ENCODE results near the gene ADAMTS9.
A peak's percentile ranks its signal among the peaks of the same experiment; 100 is the strongest.

Gene ADAMTS9

DNA sequence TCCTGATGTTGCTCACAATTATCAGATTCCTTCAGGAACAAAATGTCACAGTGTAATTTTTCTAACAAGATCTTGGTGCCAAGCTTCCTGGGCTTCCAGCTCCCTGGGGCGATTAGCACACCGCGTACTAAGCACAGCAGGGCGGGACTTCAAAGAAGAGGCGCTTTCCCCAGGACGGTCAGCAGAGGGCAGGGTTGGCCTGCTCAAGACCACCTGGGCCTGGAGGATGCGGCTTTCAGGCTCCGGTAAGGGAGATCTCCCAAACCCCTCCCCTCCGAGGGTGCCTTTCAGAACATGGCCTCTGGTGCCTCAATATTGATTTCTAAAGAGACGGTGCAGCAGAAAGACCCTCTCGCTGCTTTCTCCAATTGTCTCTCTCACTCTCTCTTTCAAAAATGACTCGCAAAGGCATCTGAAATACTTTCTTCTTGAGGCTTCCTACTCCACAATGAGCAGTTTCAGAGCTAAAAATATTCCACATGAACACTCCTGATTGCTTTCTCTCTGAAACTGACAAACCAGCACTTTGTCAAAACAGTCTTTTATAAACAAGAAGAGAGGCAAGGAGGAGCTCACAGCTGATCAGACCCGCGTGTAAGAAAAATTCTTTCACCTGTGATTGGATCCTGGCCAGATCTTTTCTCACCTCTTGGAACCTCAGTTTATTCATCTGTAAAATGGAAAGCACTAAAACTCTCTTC, 154.0 kb downstream of the ADAMTS9 start:
- DNase-seq (ENCODE audit: low spot score), result peak; percentile 48

DNA sequence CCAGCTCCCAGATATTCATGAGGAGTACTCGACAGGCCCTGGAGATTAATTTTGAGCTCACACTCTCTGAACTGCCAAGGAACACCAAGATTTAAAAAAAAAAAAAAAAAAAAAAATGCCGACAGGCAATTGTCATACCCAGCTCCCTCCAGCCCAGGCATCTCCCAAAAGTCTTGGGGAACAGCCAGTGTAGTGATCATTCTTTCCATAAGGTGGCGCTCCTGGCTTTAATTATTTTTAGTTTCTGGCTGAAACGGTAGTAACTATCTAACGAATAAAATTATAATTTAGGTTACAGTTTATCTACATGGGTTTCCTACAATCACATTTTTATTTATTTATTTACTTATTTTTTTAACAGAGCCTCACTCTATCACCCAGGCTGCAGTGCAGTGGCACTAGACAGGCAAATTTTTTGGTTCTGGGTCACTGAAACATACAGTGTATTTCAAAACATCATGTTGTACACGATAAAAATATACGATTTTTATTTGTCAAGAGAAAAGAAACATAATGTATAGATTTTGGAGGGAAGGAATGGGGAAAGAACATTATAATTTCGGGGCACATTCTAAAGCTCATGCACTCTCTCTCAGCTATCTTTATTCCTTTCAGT, 157.3 kb downstream of the ADAMTS9 start:
- peak; percentile 16 for DNase-seq (ENCODE audit: low spot score)

DNA sequence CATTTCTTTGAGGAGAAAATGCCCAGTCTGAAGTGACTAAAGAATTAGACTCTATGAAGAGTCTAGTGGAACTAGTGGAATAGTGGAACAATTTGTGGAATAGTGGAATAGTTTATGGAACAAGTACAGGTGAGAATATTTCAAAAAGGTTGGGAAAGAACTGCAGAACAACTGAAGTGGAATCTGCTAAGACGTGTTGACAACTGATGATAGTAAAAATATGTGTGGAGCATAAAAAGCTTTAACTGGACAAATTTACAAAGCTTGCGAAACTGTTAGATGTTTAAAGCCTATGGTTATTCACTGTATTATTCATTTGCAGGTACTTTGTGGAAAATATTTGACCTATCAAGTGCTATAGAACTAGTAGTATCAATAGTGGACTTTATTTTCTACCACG, 164.5 kb downstream of the ADAMTS9 start:
- DNase-seq (ENCODE audit: low spot score), result no peak

DNA sequence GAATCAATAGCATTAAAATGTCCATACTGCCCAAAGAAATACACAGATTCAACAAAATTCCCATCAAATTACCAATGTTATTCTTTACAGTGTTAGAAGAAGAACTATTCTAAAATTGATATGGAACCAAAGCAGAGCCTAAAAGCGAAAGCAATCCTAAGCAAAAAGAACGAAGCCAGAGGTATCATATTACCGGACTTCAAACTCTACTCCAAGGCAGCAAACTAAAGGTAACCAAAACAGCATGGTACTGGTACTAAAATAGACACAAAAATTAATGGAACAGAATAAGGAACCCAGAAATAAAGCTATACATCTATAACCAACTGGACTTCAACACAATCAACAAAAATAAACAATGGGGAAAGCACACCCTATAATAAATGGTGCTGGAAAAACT, 167.5 kb downstream of the ADAMTS9 start:
- no peak for DNase-seq (ENCODE audit: low spot score)

DNA sequence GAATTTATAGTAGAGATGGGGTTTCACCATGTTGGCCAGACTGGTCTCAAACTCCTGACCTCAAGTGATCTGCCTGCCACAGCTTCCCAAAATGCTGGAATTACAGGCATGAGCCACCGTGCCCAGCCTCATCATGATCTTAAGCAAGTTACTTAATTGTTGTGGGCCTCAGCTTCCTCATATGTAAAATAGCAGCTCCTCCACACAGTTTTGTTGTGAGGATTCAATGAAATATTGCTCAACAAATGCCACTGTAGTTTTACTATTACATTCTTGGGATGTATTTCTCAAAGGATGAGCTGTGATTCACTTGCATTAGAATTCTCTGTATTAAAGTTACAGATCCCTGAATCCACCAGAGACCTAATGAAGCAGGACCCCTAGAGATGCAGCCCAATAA, 168.8 kb downstream of the ADAMTS9 start:
- DNase-seq (ENCODE audit: low spot score), result no peak

DNA sequence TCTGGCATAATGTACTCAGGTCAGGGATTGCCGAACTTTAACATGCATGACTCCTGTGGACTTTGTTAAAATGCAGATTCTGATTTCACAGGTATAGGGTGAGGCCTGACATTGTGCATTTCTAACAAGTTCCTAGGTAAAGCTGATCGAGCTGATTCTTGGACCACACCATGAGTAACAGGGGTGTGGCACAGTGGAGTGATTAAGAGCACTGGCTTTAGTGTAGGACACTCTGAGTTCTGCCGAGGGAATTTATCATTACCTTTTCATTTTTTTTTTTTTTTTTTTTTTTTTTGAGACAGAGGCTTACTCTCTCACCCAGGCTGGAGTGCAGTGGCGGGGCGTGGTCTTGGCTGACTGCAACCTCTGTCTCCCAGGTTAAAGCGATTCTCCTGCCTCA, 169.3 kb downstream of the ADAMTS9 start:
- no peak for DNase-seq (ENCODE audit: low spot score)

DNA sequence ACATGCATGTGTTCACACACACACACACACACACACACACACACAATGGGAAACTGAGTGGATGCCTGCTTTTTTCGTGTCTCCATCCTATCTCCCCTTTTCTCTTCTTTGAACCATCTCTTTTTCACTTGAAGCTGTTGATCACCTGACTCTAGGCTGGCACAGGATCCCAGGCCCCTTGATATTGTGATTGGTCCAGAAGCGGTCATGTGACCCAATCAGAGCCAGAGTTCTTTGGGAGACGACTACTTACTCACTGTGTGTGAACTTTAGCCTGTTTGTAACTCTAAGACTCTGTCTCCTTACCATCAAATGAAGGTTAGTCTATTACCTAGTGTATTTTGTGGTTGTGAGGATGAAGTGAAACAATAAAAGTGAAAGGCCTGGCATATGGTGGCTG, 172.9 kb downstream of the ADAMTS9 start:
- DNase-seq (ENCODE audit: low spot score), result no peak

DNA sequence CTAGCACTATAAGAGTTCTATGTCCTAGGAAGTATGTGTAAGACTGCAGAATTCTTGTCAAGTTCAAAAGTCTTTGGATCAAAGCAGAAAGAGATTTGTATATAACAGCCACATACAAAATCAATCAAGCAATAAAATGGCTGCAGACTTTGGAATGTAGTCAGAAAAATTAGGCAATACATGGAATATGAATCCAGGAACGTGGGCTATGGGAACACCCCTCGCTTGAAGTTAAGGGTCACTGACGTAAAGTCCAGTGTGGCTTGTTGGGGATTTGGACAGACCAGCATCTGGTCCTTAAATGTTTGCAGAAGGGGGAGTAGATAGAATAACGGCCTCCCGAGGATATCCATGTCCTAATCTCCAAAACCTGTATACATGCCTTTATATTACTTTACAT, 178.6 kb downstream of the ADAMTS9 start:
- no peak for DNase-seq (ENCODE audit: low spot score)

DNA sequence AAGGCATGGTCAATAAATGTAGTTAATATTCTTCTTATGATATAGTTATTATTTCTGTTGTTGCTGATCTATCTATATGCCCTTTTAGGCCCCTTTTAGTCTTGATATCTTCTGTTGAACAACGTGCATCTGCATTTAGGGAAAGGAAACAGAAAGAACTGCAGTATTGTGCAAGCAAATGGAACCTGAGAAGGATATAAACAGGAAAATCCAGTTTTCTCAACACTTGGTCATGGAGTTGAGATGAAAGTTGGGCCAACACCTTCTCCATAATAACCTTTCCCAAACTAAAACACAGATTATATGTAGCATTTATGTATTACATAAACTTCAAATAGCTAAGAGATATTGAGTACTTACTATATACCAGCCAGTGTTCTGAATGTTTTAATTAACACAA, 179.7 kb downstream of the ADAMTS9 start:
- no peak for DNase-seq (ENCODE audit: low spot score)

DNA sequence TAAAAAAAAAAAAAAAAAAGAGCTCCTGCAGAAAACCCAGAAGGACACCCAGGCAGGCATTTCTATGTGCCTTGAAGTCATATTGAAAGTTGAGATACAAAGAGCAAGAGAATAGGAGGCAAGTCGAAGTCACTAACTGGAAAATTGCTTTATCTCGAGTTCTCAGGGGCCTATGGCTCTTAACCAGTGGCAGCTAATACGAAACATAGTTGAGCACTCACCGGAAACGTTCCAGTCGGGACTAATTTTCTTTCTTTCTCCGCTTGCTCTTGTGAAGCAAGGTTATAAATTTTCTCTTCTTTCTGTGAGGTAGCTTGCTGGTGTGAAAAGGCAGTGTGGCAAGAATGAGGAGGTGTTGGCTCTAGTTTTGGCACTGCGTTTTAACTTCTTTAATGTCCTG, 181.5 kb downstream of the ADAMTS9 start:
- no peak for DNase-seq (ENCODE audit: low spot score)

DNA sequence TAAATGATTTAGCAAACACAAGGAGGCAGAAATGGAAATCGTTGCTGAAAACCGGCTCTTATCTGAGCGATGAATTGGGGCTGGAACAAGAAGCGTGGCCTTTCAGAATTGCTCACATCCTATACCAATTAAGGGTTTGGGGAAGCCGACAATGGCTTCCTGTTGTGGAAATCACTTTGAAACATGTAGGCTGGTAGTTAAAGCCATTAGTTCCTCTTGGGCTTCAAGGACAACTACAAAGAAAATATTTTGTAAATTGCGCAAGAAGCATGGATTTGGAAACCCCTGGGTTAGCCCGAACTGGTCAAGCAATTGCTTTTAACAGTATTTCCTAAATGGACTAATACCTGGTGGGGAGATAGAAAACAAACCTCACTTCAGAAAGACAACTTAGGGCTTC, 182.4 kb downstream of the ADAMTS9 start:
- peak; percentile 44 for DNase-seq (ENCODE audit: low spot score)

DNA sequence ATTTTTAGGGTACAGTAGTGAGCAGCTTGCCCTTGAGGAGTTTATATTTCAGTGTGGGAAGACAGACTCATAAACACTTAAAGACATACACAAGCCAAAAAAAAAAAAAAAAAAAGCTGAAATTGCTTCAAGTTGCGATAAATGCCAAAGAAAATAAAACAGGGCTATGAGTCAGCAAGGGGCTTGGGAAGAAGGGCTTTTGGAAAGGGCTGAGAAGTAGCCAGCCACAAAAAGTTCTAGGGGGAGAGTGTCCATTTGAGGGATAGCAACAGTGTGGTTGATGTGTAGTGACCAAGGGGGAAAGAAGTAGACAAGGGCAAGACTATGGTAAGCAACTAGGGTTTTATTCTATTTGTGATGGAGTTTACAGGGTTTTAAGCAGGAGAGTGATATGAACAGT, 185.5 kb downstream of the ADAMTS9 start:
- no peak for DNase-seq (ENCODE audit: low spot score)

DNA sequence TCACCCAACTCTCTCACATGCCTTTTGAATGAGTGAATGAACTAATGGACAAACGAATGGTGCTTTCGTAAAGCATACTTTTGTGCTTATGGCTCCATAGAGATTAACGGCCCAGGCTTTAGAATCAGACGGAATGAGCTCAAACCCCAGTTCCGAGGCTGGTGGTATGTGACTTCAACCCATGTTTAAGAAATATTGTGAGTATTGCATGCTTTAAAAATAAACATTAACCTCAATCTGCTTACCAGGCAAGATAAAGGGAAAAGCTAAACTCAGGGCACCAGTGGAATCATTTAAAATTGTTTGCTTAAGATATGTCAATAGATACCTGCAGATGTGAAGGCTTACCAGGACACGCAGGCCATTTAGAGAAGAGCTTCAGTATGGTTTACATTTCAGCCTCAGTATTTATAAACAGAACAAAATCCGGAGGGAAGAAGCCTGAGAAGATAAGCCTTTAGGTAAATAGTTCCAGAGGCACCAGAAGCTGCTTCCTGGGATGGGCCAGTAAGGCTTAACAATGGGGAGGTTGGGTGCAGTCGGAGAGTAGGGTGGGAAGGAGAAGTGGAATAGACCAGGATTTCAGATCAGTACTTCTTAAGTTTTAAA, 186.4 kb downstream of the ADAMTS9 start:
- DNase-seq (ENCODE audit: low spot score), result no peak

DNA sequence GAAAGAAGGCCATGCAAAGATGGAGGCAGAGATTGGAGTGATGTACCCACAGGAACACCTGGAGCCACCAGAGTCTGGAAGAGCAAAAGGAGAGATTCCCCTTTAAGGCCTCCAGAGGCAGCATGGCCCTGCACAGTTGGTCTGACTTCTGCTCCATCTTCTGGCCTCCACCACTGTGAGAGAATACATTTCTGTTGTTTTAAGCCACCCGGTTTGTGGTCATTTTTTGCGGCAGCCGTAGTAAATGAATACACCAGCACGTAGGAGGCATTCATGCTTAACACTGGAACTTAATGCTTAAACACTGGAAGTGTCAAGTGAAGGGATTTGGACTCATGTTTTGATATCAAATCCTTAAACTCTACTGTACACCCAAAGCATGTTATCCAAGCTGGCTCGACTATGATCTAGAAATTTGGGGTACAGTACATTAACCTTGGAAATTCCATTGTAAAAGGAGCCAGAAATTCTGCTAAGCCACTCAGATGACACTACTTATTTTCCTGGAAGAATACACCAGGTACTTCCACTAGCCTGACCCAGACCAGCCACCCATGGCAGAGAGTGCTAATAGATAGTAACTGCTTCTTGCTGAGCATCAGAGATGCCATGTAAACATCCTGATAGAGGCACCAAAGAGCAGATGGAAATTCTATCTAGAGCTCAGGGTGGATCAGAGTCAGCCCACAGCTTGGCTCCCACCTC, 190.9 kb downstream of the ADAMTS9 start:
- DNase-seq (ENCODE audit: low spot score), result no peak

DNA sequence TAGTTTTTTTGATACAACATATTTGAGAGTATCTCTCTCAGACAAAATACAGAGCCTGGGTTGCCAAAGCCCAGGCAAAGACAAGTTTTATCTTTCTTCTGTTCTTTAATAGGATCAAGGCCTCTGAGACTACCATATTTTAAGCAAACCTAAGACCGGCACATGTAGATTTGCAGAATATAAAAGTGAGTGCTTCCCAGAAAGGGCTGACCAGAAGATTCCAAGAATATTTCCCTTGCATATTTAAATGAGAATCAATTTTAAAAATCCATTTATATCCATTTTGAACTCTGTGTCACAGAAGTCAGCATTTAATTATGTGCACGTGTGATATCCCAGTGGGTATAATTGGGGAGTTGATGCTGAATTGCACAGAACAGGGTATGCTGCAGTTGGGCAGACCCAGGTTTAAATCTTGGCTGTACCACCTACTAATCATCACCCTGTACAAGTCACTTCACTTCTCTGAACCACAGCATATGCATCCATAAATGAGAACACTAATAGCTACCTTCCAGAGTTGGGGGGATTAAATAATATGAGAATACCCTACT, 191.9 kb downstream of the ADAMTS9 start:
- no peak for DNase-seq (ENCODE audit: low spot score)

DNA sequence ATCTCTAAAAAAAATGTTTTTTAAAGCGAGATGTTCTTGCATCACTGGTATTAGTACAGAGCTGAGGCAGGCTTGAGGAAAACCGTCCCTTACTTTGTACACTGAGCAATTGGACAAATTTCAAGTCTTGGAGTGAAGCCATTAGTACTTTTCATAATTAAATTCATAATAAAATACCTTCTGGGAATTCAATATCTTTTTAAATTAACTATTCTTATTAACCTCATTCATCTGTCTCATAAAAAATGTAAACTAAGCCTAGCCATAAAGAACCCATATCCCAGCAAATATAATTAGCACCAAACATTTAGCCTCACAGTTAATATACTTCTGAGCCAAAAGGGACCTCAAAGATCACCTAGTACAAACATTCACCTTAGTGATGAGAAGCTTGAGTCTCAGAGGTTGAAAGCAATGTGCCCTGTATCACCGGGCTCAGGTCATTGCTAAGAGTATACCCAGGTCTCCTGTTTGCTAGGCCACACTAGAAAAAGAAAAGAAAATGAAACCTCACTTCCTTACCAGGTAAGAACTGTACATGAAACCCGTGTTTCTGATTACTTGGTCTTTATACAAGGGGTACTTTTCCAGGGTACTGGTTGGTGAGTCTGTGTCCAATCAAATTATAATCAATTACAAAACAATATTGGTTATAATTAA, 192.5 kb downstream of the ADAMTS9 start:
- no peak for DNase-seq (ENCODE audit: low spot score)

DNA sequence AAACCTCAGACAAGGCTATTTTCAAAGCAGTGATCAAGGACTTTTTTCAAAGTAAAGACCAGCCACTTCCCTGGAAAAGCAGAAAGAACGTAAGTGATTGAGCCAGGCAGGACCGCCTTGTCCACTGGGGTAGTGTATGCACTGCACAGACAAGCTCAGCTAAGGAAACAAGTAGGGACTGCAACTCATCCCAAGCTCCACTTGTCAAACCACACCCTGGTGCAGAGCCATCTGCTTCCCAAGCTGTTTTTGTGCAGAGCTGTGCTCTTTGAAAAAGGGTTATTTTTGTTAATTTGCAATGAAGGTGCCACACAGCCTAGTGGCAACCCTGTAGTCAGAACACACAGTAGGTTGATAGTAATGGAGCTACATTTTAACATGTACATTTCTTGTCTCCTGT, 193.3 kb downstream of the ADAMTS9 start:
- DNase-seq (ENCODE audit: low spot score), result no peak

DNA sequence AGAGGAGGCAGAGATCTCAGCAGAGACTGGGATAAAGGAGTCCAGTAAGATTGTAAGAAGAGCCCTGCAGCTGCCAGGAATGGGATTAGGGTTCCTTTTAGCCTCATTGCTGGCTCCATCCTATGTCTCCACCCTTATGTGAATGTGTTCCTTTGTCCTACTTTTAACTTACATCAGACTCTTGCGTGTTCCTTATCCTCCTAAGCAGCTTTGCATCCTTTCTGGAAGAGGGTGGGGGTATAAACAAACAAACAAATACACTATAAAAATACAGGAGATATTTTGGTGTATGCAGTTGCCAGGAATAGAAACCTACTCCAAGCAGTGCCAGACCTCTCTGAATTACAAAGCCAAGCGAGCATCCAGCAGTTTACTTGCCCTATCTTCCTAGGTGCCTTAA, 194.7 kb downstream of the ADAMTS9 start:
- no peak for DNase-seq (ENCODE audit: low spot score)

DNA sequence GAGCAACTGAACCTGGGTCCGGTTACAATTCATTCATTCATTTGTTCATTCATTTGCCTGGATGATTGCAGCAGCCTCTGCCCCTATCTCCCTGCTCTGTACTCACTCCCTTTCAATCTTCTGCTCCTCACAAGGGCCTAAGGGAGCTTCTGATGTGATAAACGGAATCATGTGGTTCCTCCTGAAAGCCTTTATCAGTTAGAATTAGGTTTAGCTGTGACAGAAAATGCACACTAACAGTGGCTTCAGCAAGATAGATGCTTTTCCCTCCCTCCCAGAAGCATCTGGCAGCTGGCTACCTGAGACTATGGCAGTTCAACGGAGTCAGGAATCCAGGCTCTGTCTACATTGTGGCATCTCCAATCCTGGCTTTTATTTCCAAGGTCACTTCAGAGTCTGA, 196.0 kb downstream of the ADAMTS9 start:
- no peak for DNase-seq (ENCODE audit: low spot score)

DNA sequence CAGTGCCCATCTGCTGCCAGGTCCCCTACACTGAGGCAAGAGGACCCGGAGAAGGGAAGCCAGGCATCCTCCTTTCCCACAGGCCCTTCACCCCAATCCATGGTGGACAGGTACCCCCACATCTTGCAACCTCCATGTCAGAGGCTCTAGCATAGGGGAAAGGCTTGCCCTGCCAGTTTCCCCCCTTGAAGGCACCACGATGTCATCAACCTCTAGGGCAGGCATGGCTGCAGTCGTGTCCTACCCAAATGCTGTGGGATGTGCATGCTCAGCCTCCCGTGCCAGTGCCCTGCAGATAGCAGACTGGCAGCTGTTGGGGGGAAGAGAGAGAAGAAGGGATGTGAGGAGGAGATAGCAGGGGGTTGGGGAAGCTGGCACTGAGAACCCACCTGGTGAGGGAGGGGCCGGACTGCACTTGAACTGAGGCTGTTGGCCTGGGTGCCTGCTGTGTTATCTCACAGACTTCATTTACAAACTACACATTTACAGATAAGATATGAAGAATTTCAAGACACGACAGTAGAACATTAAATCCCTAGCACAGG, 197.5 kb downstream of the ADAMTS9 start:
- DNase-seq (ENCODE audit: low spot score), result no peak

DNA sequence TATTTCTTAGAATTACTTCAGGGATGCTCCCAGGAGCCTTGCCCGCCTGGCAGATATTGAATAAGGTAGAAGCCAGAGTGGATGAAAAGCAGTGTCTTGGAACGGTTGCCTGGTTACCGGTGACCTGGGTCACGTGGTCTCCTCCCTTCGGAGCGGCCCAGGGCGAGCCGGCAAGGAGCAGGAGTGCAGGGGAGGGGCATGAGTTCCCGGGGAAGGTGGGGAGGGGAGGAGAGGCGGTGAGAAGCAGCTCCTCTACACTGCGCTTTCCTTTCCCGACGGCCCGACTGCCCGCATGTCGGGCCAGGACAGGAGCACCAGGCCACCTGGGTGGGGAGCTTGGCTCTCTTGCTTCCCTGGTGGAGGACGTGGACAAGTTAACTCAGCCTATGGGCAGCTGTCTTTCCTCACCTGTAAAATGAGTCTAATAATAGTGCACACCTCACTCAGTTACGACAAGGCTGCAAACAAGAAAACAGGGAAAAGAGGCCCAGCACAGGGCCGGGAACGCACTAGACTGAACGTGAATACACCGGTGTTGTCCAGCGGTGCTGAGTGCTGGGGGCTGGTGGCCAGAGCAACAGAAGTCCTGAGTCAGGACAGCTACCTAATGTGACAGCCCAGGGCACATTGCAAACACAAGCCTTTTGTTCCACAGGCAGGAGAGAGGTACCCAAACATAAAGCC, 198.3 kb downstream of the ADAMTS9 start:
- no peak for DNase-seq (ENCODE audit: low spot score)
